Upper lobe of left lung (tissue), 4 donors: ENCODE data around the gene MS4A6A.

Experiments used
- CTCF ChIP-seq, 6 experiments: fragments of 450-650 bp in 4 of 6; fragments of 200-600 bp in 2 of 6; sonication (generic) in 2 of 6; IDR thresholded peaks; one replicate each; pipeline ENCODE4 v1.5.1; 2016 to 2019; ENCODE audit warnings: antibody characterized with exemption in 6 of 6
- EP300 ChIP-seq, 4 donors: sonication (generic); formaldehyde crosslinking; IDR thresholded peaks; one replicate each; pipeline ENCODE4 v1.5.1; 2017; ENCODE audit warnings: antibody characterized with exemption in 4 of 4, control low read depth in 2 of 4
- POLR2A ChIP-seq, 4 donors: fragments of 450-650 bp; IDR thresholded peaks; one replicate each; pipeline ENCODE4 v1.5.1; 2016 to 2017; ENCODE audit warnings: antibody characterized with exemption in 4 of 4, mild to moderate bottlenecking in 2 of 4
- POLR2AphosphoS5 ChIP-seq, 2 donors: sonication (generic); formaldehyde crosslinking; IDR thresholded peaks; one replicate each; pipeline ENCODE4 v1.5.1; 2017; ENCODE audit warnings: antibody characterized with exemption in 2 of 2

- TF ChIP-seq POLR2A (IDR thresholded peaks at IDR 0.05) = no peak
- TF ChIP-seq POLR2AphosphoS5 (IDR thresholded peaks at IDR 0.05) = no peak
- no peak for TF ChIP-seq CTCF (IDR thresholded peaks at IDR 0.05)
- no peak for TF ChIP-seq EP300 (IDR thresholded peaks at IDR 0.05)
These were observed 14.6 kb downstream of the MS4A6A start for GRCh38 chr11:60168306-60168705.
